IMR-90 (cell line): ENCODE data around the gene TRIM32. TPM values are rescaled to one million over a fixed set of nuclear protein-coding genes. Genes with fewer than 3 reads are reported as not detected.

ENCODE experiments used
- ATAC-seq: fragments of 200-7000 bp; cut with Tn5 transposase; 2 replicates; pipeline ENCODE4 v1.9.1; 2020; ENCODE audit warnings: low read depth, mild to moderate bottlenecking, moderate library complexity
- BruUV-seq: library from RNA; stranded (reverse); fragments of 400-500 nt; replicated peaks from 2 replicates; lab custom pipeline; 2021; lab: Mats Ljungman, UMichigan
- CTCF ChIA-PET: fragments of 300-600 bp; formaldehyde crosslinking; extraction: SDS; loops from one replicate; lab custom pipeline; 2021; ENCODE audit warnings: antibody characterized with exemption; lab: Yijun Ruan, JAX
- POLR2A ChIA-PET: fragments of 300-600 bp; sonication (Branson Sonifier 250); formaldehyde crosslinking; loops from one replicate; lab custom pipeline; 2022; ENCODE audit warnings: antibody characterized with exemption; ENCODE audit not compliant: unreplicated experiment; lab: Charles Lee
- DNase-seq: peaks from one replicate; pipeline ENCODE4 v3.0.0; 2013
- H2AFZ ChIP-seq: replicated peaks from 2 replicates; pipeline ENCODE3; 2013; ENCODE audit warnings: low read length, mild to moderate bottlenecking; ENCODE audit not compliant: poor library complexity
- H2AK5ac ChIP-seq: 2 replicates; pipeline ENCODE4 v1.6.1; 2013; ENCODE audit warnings: low read depth, low read length, inconsistent platforms
- H2AK9ac ChIP-seq: replicated peaks from 2 replicates; pipeline ENCODE3; 2013; ENCODE audit warnings: mild to moderate bottlenecking, low read depth, low read length, moderate library complexity; ENCODE audit not compliant: poor library complexity
- H2BK120ac ChIP-seq: 2 replicates; pipeline ENCODE4 v1.6.1; 2013; ENCODE audit warnings: low read depth, low read length, inconsistent platforms
- H2BK15ac ChIP-seq: 3 replicates; pipeline ENCODE4 v1.6.1; 2013; ENCODE audit warnings: low read depth, low read length, inconsistent platforms
- H2BK20ac ChIP-seq: 2 replicates; pipeline ENCODE4 v1.6.1; 2013; ENCODE audit warnings: low read depth, mild to moderate bottlenecking, inconsistent platforms, low read length, moderate library complexity
- H2BK5ac ChIP-seq: 2 replicates; pipeline ENCODE4 v1.6.1; 2013; ENCODE audit warnings: mild to moderate bottlenecking, low read depth, low read length, inconsistent platforms; ENCODE audit not compliant: poor library complexity, severe bottlenecking
- H3K14ac ChIP-seq: replicated peaks from 2 replicates; pipeline ENCODE4 v1.6.1; 2013; ENCODE audit warnings: low read depth, low read length, inconsistent platforms
- H3K18ac ChIP-seq: 2 replicates; pipeline ENCODE4 v1.6.1; 2013; ENCODE audit warnings: low read depth, low read length, control low read depth
- H3K23ac ChIP-seq: 2 replicates; pipeline ENCODE4 v1.6.1; 2013; ENCODE audit warnings: low read depth, low read length, inconsistent platforms
- H3K27ac ChIP-seq: 2 replicates; pipeline ENCODE4 v1.5.1; 2013; ENCODE audit warnings: mild to moderate bottlenecking, control low read depth, low read length; ENCODE audit not compliant: insufficient read depth
- H3K27me3 ChIP-seq: 2 replicates; pipeline ENCODE4 v1.6.1; 2013; ENCODE audit warnings: low read length; ENCODE audit not compliant: control insufficient read depth, insufficient read depth
- H3K36me3 ChIP-seq: 2 replicates; pipeline ENCODE4 v1.6.1; 2013; ENCODE audit warnings: low read length, mixed read lengths; ENCODE audit not compliant: control insufficient read depth, insufficient read depth
- H3K4ac ChIP-seq: 2 replicates; pipeline ENCODE4 v1.6.1; 2013; ENCODE audit warnings: low read depth, low read length, inconsistent platforms
- H3K4me1 ChIP-seq: 2 replicates; pipeline ENCODE4 v1.6.1; 2013; ENCODE audit warnings: low read length, mixed read lengths; ENCODE audit not compliant: control insufficient read depth, insufficient read depth
- H3K4me2 ChIP-seq: 2 replicates; pipeline ENCODE4 v1.6.1; 2013; ENCODE audit warnings: low read depth, mild to moderate bottlenecking, control low read depth, low read length, moderate library complexity
- H3K4me3 ChIP-seq: 2 replicates; pipeline ENCODE4 v1.5.1; 2013; ENCODE audit warnings: low read depth, mild to moderate bottlenecking, control low read depth, low read length, moderate library complexity; ENCODE audit not compliant: insufficient read depth
- H3K56ac ChIP-seq: 2 replicates; pipeline ENCODE4 v1.6.1; 2013; ENCODE audit warnings: low read length, inconsistent platforms; ENCODE audit not compliant: insufficient read depth; ENCODE audit errors: extremely low read depth
- H3K79me1 ChIP-seq, 2 experiments: 2 replicates each; pipeline ENCODE4 v1.6.1; 2013; ENCODE audit warnings: low read length in 2 of 2, inconsistent platforms in 1 of 2, low read depth in 1 of 2
- H3K9ac ChIP-seq: 2 replicates; pipeline ENCODE4 v1.6.1; 2013; ENCODE audit warnings: low read depth, low read length, control low read depth
- H3K9me1 ChIP-seq: 2 replicates; pipeline ENCODE4 v1.6.1; 2013; ENCODE audit warnings: low read length, inconsistent platforms; ENCODE audit not compliant: insufficient read depth
- H3K9me3 ChIP-seq: 2 replicates; pipeline ENCODE4 v1.6.1; 2013; ENCODE audit warnings: low read length; ENCODE audit not compliant: control insufficient read depth, insufficient read depth
- H4K20me1 ChIP-seq: 2 replicates; pipeline ENCODE4 v1.6.1; 2013; ENCODE audit warnings: low read length, inconsistent platforms; ENCODE audit not compliant: insufficient read depth
- H4K5ac ChIP-seq: 2 replicates; pipeline ENCODE4 v1.6.1; 2013; ENCODE audit warnings: mild to moderate bottlenecking, low read depth, low read length, control low read depth
- H4K8ac ChIP-seq, 2 experiments: 2 replicates each; pipeline ENCODE4 v1.6.1; 2013; ENCODE audit warnings: low read depth in 2 of 2, low read length in 2 of 2, control low read depth in 1 of 2, inconsistent platforms in 1 of 2
- H4K91ac ChIP-seq: 2 replicates; pipeline ENCODE4 v1.6.1; 2013; ENCODE audit warnings: low read depth, low read length, inconsistent platforms; ENCODE audit not compliant: insufficient read depth
- BHLHE40 ChIP-seq: fragments of 150-350 bp; IDR thresholded peaks from 2 replicates; pipeline ENCODE4 v1.6.1; 2016; ENCODE audit warnings: mild to moderate bottlenecking, low read depth, low read length
- CEBPB ChIP-seq: IDR thresholded peaks from 2 replicates; pipeline ENCODE4 v1.6.1; 2012; ENCODE audit warnings: low read depth, low read length, improper control_type of control experiment
- MAFK ChIP-seq: IDR thresholded peaks from 2 replicates; pipeline ENCODE4 v1.6.1; 2012; ENCODE audit warnings: low read depth, low read length, improper control_type of control experiment
- MAZ ChIP-seq: IDR thresholded peaks from 2 replicates; pipeline ENCODE4 v1.6.1; 2012; ENCODE audit warnings: low read depth, mild to moderate bottlenecking, low read length, improper control_type of control experiment, moderate library complexity, borderline replicate concordance
- MXI1 ChIP-seq: IDR thresholded peaks from 2 replicates; pipeline ENCODE4 v1.6.1; 2012; ENCODE audit warnings: low read depth, mild to moderate bottlenecking, low read length, moderate library complexity, borderline replicate concordance
- NFE2L2 ChIP-seq: fragments of 150-350 bp; IDR thresholded peaks from 2 replicates; pipeline ENCODE4 v1.6.1; 2016; ENCODE audit warnings: low read depth, mild to moderate bottlenecking, low read length
- RAD21 ChIP-seq: IDR thresholded peaks from 2 replicates; pipeline ENCODE4 v1.6.1; 2012; ENCODE audit warnings: low read length, improper control_type of control experiment
- RCOR1 ChIP-seq: IDR thresholded peaks from 2 replicates; pipeline ENCODE4 v1.6.1; 2012; ENCODE audit warnings: mild to moderate bottlenecking, low read length, improper control_type of control experiment; ENCODE audit not compliant: insufficient replicate concordance
- SMC3 ChIP-seq: fragments of 150-350 bp; IDR thresholded peaks from 2 replicates; pipeline ENCODE4 v1.6.1; 2016; ENCODE audit warnings: low read depth, mild to moderate bottlenecking, antibody characterized with exemption, low read length, moderate library complexity
- WGBS, 2 experiments: methylation state at CpG; one replicate each; pipeline versions ENCODE4 v1.1.5 to v1.1.7; 2013; ENCODE audit warnings: missing lambda C conversion rate in 2 of 2; ENCODE audit not compliant: insufficient read length in 1 of 2; ENCODE audit errors: extremely low coverage in 2 of 2; 5-methylcytosine and 5-hydroxymethylcytosine counted together
- dilution Hi-C: fragments of 300-500 bp; cut with HindIII; formaldehyde crosslinking; loops from one replicate; pipeline ENCODE4 v1.14.3; 2018; ENCODE audit warnings: low sequenced_read_pairs; ENCODE audit not compliant: unreplicated experiment
- in situ Hi-C: fragments of 300-500 bp; cut with MboI; formaldehyde crosslinking; loops from 3 replicates; pipeline ENCODE4 v1.14.3; 2019; ENCODE audit warnings: low sequenced_read_pairs, inconsistent platforms, mixed read lengths
- intact Hi-C: fragments of 100-400 bp; cut with micrococcal nuclease; formaldehyde crosslinking; loops from 2 replicates; pipeline ENCODE4 v1.10.0; 2022
- polyA plus RNA-seq, 3 experiments: library from polyadenylated mRNA; depleted of rRNA; stranded (reverse); fragments of >200 nt; gene quantifications; 2 replicates each; pipeline ENCODE4 v1.2.3, GENCODE V29; 2012; ENCODE audit warnings: low replicate concordance in 1 of 3
- total RNA-seq: library from RNA; depleted of rRNA; stranded (reverse); fragments of >200 nt; gene quantifications from 2 replicates; pipeline ENCODE4 v1.2.3, GENCODE V29; 2012
- TF ChIP-seq, protein P1 (sequence below): conservative IDR thresholded peaks from 2 replicates; pipeline ENCODE4 v1.5.1; 2012; ENCODE audit warnings: mild to moderate bottlenecking, low read depth, low read length, improper control_type of control experiment
- TF ChIP-seq, protein P2 (sequence below): fragments of 150-350 bp; IDR thresholded peaks from 2 replicates; pipeline ENCODE4 v1.6.1; 2017; ENCODE audit warnings: mild to moderate bottlenecking, antibody characterized with exemption, low read length, low read depth
- TF ChIP-seq, protein P3 (sequence below): fragments of 150-350 bp; IDR thresholded peaks from 2 replicates; pipeline ENCODE4 v1.6.1; 2016; ENCODE audit warnings: low read depth, mild to moderate bottlenecking, low read length, moderate library complexity, borderline replicate concordance

The TRIM32 gene
- total and polyA plus RNA-seq, 2 of the 4 experiments (the other 2 are of a cell fraction), result 12.8 to 31.0 TPM

DNA sequence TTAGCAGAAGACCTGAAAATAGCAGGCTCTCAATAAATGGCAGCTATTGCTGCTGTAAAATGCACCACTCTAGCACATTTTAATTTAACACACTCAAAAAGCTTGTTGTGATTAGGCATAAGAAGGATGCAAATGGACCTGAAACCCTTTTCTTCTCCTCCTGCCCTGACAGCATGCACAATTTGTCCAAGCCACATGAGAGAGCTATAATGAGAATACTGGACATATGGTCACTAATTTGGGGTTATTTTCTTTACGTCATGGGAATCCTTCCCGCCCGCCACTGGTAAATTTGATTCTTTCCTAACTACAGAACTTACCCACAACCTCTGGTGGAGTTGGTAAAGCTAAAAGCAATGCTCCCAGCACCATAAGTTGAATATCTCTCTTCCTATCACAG is 62.1 kb downstream of the TRIM32 start:
- H3K4ac ChIP-seq, result no peak overlapping the region
- H2BK120ac ChIP-seq, result no peak overlapping the region
- ChIA-PET CTCF (no interaction called here), POLR2A (no interaction called here)
- H4K5ac ChIP-seq, result no peak overlapping the region
- ATAC-seq, result no peak
- H4K20me1 ChIP-seq, result no peaks in the 10 kb centered on the region
- no peak overlapping the region for H3K14ac ChIP-seq
- H3K27ac ChIP-seq, result no peak overlapping the region
- intact Hi-C loops, result no loop called here
- no TSS peak for BruUV-seq
- H2BK5ac ChIP-seq, result no peak overlapping the region
- no peaks in the 10 kb centered on the region for H3K9me1 ChIP-seq
- H3K27me3 ChIP-seq, result peaks cover 2% of the 10 kb centered on the region; the same call in 1 of the 2 replicates
- no peak overlapping the region for H2BK20ac ChIP-seq
- in situ Hi-C loops, result no loop called here
- WGBS, 2 experiments, result no CpG with 5 or more reads among the region's 3 CpGs
- no peak overlapping the region for H2AFZ ChIP-seq
- H3K9me3 ChIP-seq, result no peaks in the 10 kb centered on the region
- H4K91ac ChIP-seq, result no peak overlapping the region
- dilution Hi-C loops, result no loop called here
- no peak for DNase-seq
- H2AK5ac ChIP-seq, result no peak overlapping the region
- no peak overlapping the region for H3K9ac ChIP-seq
- no peak overlapping the region for H3K4me3 ChIP-seq
- no peaks in the 10 kb centered on the region for H3K4me1 ChIP-seq
- no peaks in the 10 kb centered on the region for H3K36me3 ChIP-seq
- TF ChIP-seq MAZ, result no peak
- no peak for TF ChIP-seq CEBPB
- TF ChIP-seq RAD21, result no peak
- TF ChIP-seq RCOR1, result no peak
- no peak for TF ChIP-seq MAFK
- TF ChIP-seq BHLHE40, result no peak
- TF ChIP-seq, protein P1, sequence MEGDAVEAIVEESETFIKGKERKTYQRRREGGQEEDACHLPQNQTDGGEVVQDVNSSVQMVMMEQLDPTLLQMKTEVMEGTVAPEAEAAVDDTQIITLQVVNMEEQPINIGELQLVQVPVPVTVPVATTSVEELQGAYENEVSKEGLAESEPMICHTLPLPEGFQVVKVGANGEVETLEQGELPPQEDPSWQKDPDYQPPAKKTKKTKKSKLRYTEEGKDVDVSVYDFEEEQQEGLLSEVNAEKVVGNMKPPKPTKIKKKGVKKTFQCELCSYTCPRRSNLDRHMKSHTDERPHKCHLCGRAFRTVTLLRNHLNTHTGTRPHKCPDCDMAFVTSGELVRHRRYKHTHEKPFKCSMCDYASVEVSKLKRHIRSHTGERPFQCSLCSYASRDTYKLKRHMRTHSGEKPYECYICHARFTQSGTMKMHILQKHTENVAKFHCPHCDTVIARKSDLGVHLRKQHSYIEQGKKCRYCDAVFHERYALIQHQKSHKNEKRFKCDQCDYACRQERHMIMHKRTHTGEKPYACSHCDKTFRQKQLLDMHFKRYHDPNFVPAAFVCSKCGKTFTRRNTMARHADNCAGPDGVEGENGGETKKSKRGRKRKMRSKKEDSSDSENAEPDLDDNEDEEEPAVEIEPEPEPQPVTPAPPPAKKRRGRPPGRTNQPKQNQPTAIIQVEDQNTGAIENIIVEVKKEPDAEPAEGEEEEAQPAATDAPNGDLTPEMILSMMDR, result no peak
- no peak for TF ChIP-seq MXI1
- no peak for TF ChIP-seq NFE2L2
- TF ChIP-seq, protein P2, sequence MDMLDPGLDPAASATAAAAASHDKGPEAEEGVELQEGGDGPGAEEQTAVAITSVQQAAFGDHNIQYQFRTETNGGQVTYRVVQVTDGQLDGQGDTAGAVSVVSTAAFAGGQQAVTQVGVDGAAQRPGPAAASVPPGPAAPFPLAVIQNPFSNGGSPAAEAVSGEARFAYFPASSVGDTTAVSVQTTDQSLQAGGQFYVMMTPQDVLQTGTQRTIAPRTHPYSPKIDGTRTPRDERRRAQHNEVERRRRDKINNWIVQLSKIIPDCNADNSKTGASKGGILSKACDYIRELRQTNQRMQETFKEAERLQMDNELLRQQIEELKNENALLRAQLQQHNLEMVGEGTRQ, result no peak
- no peak for TF ChIP-seq SMC3
- TF ChIP-seq, protein P3, sequence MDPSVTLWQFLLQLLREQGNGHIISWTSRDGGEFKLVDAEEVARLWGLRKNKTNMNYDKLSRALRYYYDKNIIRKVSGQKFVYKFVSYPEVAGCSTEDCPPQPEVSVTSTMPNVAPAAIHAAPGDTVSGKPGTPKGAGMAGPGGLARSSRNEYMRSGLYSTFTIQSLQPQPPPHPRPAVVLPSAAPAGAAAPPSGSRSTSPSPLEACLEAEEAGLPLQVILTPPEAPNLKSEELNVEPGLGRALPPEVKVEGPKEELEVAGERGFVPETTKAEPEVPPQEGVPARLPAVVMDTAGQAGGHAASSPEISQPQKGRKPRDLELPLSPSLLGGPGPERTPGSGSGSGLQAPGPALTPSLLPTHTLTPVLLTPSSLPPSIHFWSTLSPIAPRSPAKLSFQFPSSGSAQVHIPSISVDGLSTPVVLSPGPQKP, result no peak
- H2AK9ac ChIP-seq, result no peak overlapping the region
- H3K23ac ChIP-seq, result no peak overlapping the region
- H2BK15ac ChIP-seq, result no peak overlapping the region
- no peak overlapping the region for H4K8ac ChIP-seq
- no peak overlapping the region for H3K4me2 ChIP-seq
- no peak overlapping the region for H3K56ac ChIP-seq
- no peaks in the 10 kb centered on the region for H3K79me1 ChIP-seq
- no peak overlapping the region for H3K18ac ChIP-seq
